PFSK-1 (cell line): Measurements from ENCODE around the gene NFKBIA.

Experiments used
- FOXP2 ChIP-seq: optimal IDR thresholded peaks from 2 replicates; pipeline ENCODE3; 2011; ENCODE audit warnings: borderline replicate concordance, control low read depth, inconsistent platforms; ENCODE audit not compliant: insufficient read depth; ENCODE audit errors: extremely low read length, extremely low read depth
- POLR2AphosphoS5 ChIP-seq: IDR thresholded peaks from 2 replicates; pipeline ENCODE4 v1.6.1; 2012; ENCODE audit warnings: low read depth, mild to moderate bottlenecking, control low read depth, low read length, moderate library complexity
- REST ChIP-seq, 2 experiments: IDR thresholded peaks; 2 replicates each; pipeline versions ENCODE4 v1.6.1 to v1.8.0; 2011 to 2012; ENCODE audit warnings: low read depth in 2 of 2, low read length in 2 of 2, control low read depth in 1 of 2, inconsistent platforms in 1 of 2, mild to moderate bottlenecking in 1 of 2, moderate library complexity in 1 of 2; ENCODE audit not compliant: insufficient read depth in 1 of 2
- SIN3A ChIP-seq: IDR thresholded peaks from 2 replicates; pipeline ENCODE4 v1.6.1; 2012; ENCODE audit warnings: mild to moderate bottlenecking, low read length, moderate library complexity, borderline replicate concordance; ENCODE audit not compliant: insufficient read depth
- TAF1 ChIP-seq: IDR thresholded peaks from 2 replicates; pipeline ENCODE4 v1.6.1; 2012; ENCODE audit warnings: low read length, control low read depth, borderline replicate concordance; ENCODE audit not compliant: insufficient read depth

The NFKBIA gene

GRCh38 chr14:35368583-35369392, 35.8 kb downstream of the NFKBIA start:
- TF ChIP-seq SIN3A (no peak), REST (IDR thresholded peaks at IDR 0.05; ENCODE audit: insufficient read depth in 1 of 2, low read depth in 2 of 2, low read length in 2 of 2) (no peak), POLR2AphosphoS5 (no peak), TAF1 (no peak), FOXP2 (no peak)

- TF ChIP-seq SIN3A (no peak), POLR2AphosphoS5 (no peak), TAF1 (no peak)
Observed at GRCh38 chr14:35368139-35368460, 36.4 kb downstream of the NFKBIA start.

GRCh38 chr14:35367056-35367372, 37.5 kb downstream of the NFKBIA start:
- TF ChIP-seq SIN3A = no peak
- TF ChIP-seq FOXP2 = no peak
- TF ChIP-seq TAF1 = no peak
- no peak for TF ChIP-seq POLR2AphosphoS5
- no peak for TF ChIP-seq REST (IDR thresholded peaks at IDR 0.05; ENCODE audit: insufficient read depth in 1 of 2, low read depth in 2 of 2, low read length in 2 of 2)

- no peak for TF ChIP-seq POLR2AphosphoS5
- no peak for TF ChIP-seq REST (IDR thresholded peaks at IDR 0.05; ENCODE audit: insufficient read depth in 1 of 2, low read depth in 2 of 2, low read length in 2 of 2)
- no peak for TF ChIP-seq FOXP2
- no peak for TF ChIP-seq SIN3A
- TF ChIP-seq TAF1 = no peak
Observed at GRCh38 chr14:35366521-35366976, 38.0 kb downstream of the NFKBIA start.

- TF ChIP-seq TAF1 = no peak
- TF ChIP-seq FOXP2 = no peak
- no peak for TF ChIP-seq REST (IDR thresholded peaks at IDR 0.05; ENCODE audit: insufficient read depth in 1 of 2, low read depth in 2 of 2, low read length in 2 of 2)
- TF ChIP-seq SIN3A = no peak
- TF ChIP-seq POLR2AphosphoS5 = no peak
Observed at GRCh38 chr14:35366056-35366451, 38.5 kb downstream of the NFKBIA start.
